Measurements from ENCODE around the gene HES4.
"Not testable (repeated sequence)": the region's sequence is repeated elsewhere in the genome, so short reads cannot be mapped to it uniquely, and the experiment has no call there.

The HES4 gene

GRCh38 chr1:978835-979743 lies 20.8 kb downstream of the HES4 start:
- DNase-seq: no peak

DNA sequence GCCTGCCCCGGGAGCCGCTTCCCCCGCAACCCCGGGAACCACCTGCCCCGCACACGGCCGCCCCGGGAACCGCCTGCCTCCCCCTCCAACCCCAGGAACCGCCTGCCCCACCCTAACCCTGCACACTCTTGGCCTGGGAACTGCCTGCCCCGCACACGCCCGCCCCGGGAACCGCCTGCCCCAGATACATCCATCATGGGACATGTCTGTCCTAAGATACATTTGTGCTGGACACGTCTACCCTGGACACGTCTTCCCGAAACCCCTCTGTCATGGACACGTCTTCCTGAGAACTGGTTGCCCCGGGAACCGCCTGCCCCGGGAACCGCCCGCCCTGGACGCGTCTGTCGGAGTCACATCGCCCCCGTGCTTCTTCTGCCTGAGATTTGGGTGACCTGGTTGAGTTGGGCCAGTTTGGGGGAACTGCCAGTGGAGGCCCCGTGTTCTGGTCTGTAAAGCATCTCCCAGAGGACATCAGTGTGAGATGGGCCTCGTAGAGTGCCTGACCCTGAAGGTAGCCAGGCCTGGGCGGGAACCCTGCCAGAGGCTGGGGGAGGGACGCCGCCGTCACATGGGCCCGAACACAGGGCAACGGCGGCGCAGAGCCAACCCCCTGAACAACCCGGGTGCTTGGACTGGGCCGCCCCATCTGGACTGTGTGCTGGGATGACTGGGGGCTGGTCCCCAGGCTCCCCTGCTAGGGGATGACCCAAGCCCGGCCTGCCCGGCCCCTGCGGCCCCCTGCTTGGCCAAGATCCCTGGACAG lies 21.6 kb downstream of the HES4 start:
- DNase-seq: no peak

DNA sequence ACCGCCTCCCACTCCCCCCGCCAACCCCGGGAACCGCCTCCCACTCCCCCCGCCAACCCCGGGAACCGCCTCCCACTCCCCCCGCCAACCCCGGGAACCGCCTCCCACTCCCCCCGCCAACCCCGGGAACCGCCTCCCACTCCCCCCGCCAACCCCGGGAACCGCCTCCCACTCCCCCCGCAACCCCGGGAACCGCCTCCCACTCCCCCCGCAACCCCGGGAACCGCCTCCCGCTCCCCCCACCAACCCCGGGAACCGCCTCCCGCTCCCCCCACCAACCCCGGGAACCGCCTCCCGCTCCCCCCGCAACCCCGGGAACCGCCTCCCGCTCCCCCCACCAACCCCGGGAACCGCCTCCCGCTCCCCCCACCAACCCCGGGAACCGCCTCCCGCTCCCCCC lies 23.1 kb downstream of the HES4 start:
- DNase-seq: not testable (repeated sequence)

GRCh38 chr1:975896-976683 lies 23.8 kb downstream of the HES4 start:
- DNase-seq: peak; percentile 48

GRCh38 chr1:975365-975764 lies 24.5 kb downstream of the HES4 start:
- no peak for DNase-seq

DNA sequence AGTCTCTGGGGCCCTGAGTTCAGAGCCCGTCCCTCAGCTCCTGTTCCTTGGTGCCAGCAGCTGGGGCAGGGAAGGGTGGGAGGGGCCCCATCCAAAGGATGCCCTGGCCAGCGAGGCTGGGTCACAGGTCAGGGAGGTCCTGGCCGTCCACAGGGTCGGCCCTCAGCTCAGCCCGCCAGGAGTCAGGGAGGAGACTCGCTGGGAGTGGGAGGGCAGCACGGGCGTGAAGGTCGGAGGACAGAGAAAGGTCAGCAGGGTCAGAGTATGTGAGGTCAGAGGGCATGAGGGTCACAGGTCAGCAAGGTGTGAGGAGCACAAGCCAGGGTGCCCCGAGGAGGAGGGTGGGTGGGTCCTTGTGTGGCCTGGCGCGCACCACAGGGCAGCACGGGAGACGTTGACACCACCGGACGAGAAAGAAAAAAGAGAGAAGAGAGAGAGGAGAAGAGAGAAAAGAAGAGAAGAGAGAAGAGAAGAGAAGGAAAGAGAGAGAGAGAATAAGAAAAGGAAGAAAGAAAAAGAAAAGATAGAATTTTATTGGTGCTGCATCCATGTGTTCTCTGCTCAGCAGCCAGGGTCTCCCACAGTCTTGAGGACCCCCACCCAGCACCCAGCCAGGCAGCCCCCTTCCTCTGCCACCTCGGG lies 25.1 kb downstream of the HES4 start:
- DNase-seq: no peak

- no peak for DNase-seq
Measured at GRCh38 chr1:974293-974640, 25.6 kb downstream of the HES4 start.

DNA sequence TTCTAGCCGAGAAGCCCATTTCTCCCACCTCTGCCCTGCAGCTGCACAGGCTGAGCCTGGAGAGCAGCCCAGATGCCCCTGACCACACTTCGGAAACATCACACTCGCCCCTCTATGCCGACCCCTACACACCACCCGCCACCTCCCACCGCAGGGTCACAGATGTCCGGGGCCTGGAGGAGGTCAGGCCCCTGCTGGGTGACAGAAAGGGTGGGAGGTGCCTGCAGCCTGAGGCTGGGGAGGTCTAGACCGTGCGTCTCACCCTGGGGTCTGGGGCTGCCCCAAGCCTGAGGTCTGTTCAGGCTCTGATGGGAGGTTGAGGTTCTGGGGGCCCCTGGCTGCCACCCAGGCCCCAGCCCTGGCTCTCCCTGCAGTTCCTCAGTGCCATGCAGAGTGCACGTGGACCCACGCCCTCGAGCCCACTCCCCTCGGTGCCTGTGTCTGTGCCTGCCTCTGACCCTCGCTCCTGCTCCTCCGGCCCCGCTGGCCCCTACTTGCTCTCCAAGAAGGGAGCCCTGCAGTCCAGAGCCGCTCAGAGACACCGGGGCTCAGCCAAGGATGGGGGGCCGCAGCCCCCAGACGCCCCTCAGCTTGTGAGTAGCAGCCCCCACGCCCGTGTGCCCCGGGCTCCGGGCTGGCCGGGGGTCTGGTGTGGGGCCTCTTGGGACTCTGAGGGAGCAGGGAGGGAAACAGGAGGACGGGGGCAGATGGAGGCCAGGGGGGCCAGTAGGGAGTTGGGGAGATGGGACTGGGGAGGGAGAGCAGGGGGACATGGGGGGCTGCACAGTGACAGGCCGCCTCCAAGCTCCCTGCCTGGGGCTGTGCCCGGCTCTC lies 26.2 kb downstream of the HES4 start:
- no peak for DNase-seq

GRCh38 chr1:972726-973458 lies 27.0 kb downstream of the HES4 start:
- DNase-seq: no peak

- no peak for DNase-seq
Measured at GRCh38 chr1:971751-972506, 28.0 kb downstream of the HES4 start.

- DNase-seq: no peak
Measured at GRCh38 chr1:970973-971730, 28.7 kb downstream of the HES4 start.

GRCh38 chr1:970242-970972 lies 29.5 kb downstream of the HES4 start:
- DNase-seq: no peak

- DNase-seq: no peak
Measured at GRCh38 chr1:969260-969855, 30.5 kb downstream of the HES4 start.

DNA sequence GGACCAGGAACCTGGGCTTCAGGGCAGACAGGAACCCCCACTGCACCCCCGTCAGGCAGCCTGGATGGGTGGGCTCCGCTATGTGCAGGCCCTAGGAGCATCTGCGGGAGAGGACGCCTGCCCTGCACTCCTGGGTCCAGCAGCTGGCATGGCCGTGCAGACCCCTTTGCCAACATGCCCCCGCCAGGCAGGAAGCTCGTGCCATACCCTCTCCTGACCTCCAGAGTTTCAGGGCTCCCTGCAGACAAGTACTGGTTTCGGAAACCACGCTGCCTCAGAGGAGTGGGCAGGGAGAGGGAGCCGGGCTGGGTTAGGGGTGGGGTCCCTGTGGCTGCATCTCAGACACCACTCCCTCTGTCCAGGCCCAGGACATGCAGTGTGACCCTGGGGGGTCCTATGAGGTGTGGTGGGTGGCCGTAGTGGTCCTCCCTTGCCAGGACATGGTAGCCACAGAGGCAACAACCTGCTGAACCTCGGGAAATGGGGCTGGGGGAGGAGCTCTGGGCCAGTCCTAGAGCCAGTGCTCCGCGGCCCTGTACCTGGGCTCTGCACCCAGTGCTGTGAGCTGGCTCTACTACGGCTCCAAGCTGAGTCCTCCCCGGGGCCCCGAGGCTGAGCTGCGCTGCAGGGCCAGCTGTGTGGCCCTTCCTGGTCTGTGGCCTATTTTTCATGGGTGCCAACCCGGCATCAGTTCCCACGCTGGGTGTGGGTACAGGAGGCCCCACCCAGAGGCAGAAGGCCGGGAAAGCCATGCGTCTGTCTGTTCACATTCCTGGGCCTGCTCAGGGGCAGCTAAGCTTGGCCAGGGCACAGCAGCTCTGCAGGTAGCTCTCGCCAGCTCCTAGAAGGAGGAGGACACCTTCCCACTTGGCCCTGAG lies 32.2 kb downstream of the HES4 start:
- DNase-seq: no peak

- DNase-seq: peak; percentile 58
Measured at GRCh38 chr1:966704-967300, 33.1 kb downstream of the HES4 start.

DNA sequence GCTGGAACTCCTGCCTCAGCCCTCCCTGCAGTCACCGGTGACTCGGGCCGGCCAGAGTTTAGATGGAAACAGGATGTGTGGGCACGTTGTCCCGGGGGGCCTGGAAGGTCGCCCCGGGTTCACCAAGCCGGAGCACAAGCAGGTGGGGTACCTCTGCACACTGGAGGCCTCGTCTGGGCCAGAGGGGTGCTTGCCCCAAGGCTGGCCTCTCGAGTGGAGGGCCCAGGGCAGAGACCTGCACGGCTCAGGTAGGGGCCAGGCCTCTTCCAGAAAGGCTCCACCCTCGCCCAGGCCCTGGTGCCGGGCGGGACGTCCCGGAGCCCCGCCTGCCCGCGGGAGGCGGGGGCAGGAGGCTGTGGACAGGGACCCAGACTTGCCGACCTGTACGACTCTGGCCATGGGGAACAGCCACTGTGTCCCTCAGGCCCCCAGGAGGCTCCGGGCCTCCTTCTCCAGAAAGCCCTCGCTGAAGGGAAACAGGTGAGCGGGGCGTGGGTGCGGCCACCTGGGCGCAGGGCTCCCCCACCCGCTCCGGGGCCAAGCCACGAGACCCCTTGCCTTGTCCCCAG lies 33.7 kb downstream of the HES4 start, which contains the start of gene PLEKHN1:
Gene PLEKHN1 (plus strand): TSS at position 348 of the 569 bp plus-strand sequence. CDS start 50 bp downstream, at position 398.
- DNase-seq: no peak

Data from central memory CD4-positive, alpha-beta T cell (primary cell).